Measurements from ENCODE around the gene C3orf70.
A peak's percentile ranks its signal among the peaks of the same experiment; 100 is the strongest.
"Not testable (repeated sequence)": the region's sequence is repeated elsewhere in the genome, so short reads cannot be mapped to it uniquely, and the experiment has no call there.

The C3orf70 gene

GRCh38 chr3:185151101-185151963, 1.5 kb downstream of the C3orf70 start:
- DNase-seq (ENCODE audit: low spot score), result no peak

GRCh38 chr3:185150561-185150960, 2.3 kb downstream of the C3orf70 start:
- DNase-seq (ENCODE audit: low spot score), result no peak

GRCh38 chr3:185149591-185149990, 3.3 kb downstream of the C3orf70 start:
- no peak for DNase-seq (ENCODE audit: low spot score)

- DNase-seq (ENCODE audit: low spot score), result no peak
These were observed 7.3 kb downstream of the C3orf70 start for GRCh38 chr3:185145511-185145910.

- no peak for DNase-seq (ENCODE audit: low spot score)
These were observed 8.1 kb downstream of the C3orf70 start for GRCh38 chr3:185144784-185145183.

GRCh38 chr3:185137821-185138220, 15.0 kb downstream of the C3orf70 start:
- DNase-seq (ENCODE audit: low spot score), result no peak

GRCh38 chr3:185134509-185134908, 18.4 kb downstream of the C3orf70 start:
- DNase-seq (ENCODE audit: low spot score), result no peak

GRCh38 chr3:185131602-185132256, 21.1 kb downstream of the C3orf70 start:
- DNase-seq (ENCODE audit: low spot score), result no peak

- no peak for DNase-seq (ENCODE audit: low spot score)
These were observed 23.8 kb downstream of the C3orf70 start for GRCh38 chr3:185129083-185129482.

- no peak for DNase-seq (ENCODE audit: low spot score)
These were observed 26.7 kb downstream of the C3orf70 start for GRCh38 chr3:185126201-185126600.

GRCh38 chr3:185120126-185120525, 32.7 kb downstream of the C3orf70 start:
- DNase-seq (ENCODE audit: low spot score), result no peak

GRCh38 chr3:185115371-185115770, 37.5 kb downstream of the C3orf70 start:
- DNase-seq (ENCODE audit: low spot score), result no peak

GRCh38 chr3:185114756-185115155, 38.1 kb downstream of the C3orf70 start:
- DNase-seq (ENCODE audit: low spot score), result no peak

- DNase-seq (ENCODE audit: low spot score), result no peak
These were observed 40.7 kb downstream of the C3orf70 start for GRCh38 chr3:185112186-185112585.

- DNase-seq (ENCODE audit: low spot score), result not testable (repeated sequence)
These were observed 43.8 kb downstream of the C3orf70 start for GRCh38 chr3:185109012-185109411.

- not testable (repeated sequence) for DNase-seq (ENCODE audit: low spot score)
These were observed 46.5 kb downstream of the C3orf70 start for GRCh38 chr3:185106256-185106890.

- no peak for DNase-seq (ENCODE audit: low spot score)
These were observed 49.3 kb downstream of the C3orf70 start for GRCh38 chr3:185103359-185104127.

GRCh38 chr3:185094697-185095096, 58.2 kb downstream of the C3orf70 start:
- DNase-seq (ENCODE audit: low spot score), result no peak

GRCh38 chr3:185093116-185093515, 59.7 kb downstream of the C3orf70 start:
- DNase-seq (ENCODE audit: low spot score), result no peak

GRCh38 chr3:185090811-185091210, 62.0 kb downstream of the C3orf70 start:
- DNase-seq (ENCODE audit: low spot score), result no peak

GRCh38 chr3:185089751-185090150, 63.1 kb downstream of the C3orf70 start:
- DNase-seq (ENCODE audit: low spot score), result no peak

- DNase-seq (ENCODE audit: low spot score), result peak; percentile 37
These were observed 63.5 kb downstream of the C3orf70 start for GRCh38 chr3:185089343-185089742.

Data from AG08395 (cell line).